ENCODE data around the gene HMCES.
"Not testable (repeated sequence)": the region's sequence is repeated elsewhere in the genome, so short reads cannot be mapped to it uniquely, and the experiment has no call there.

The HMCES gene

DNA sequence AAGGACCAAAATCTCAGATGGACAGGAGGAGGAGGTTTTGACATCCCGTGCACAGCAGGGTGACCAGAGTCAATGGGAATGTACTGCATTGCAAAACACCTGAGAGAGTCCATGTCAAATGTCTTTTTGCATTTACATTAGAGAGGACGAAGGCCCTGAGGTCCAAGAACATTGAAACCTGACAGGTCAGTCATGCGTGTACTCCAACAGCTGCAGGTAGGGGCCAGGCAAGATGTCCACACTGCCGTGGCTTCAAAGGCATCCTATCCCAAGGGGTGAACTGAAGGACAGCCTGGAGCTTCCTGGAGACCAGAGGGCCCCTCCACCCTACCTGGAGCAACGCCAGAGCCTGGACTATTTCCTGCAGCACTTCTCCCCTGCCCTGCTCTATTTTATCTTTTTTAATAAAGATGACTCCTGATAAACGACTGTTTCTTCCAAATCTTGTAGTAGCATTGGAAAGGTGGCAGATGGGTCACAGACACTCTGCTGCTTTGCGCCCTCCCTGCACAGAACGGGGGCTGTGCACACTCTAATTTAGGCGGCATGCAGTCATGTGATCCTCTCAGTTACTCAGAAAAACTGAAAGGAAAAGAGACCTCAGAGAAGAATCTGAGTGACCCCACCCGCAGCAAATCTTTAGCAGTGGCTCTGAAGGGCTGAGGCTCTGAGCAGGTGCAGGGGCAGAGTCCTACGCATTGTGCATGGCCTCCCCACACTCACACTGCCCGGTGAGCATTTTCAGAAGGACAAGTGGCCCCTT is 68.2 kb downstream of the HMCES start:
- no peak for DNase-seq (ENCODE audit: low read depth, low spot score)

DNA sequence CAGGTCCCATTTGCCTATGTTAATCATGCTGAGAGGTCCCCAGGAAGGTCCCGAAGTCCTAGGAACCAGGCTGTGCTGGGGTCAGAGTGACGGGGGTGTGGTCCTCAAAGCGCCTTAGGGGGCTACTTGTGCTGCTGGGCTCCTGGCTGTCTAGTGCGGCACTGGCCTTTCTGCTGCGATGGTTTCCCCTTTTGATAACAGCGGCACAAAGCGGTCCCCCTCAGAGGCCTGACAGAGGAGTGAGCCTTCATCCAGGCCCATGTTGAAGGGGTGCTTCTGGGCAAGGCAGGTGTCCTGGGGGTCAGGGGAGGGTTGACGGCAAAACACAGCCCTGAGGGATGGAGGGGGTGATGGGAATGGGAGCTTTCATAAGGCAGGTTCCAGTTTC is 68.8 kb downstream of the HMCES start:
- DNase-seq (ENCODE audit: low read depth, low spot score) = no peak

DNA sequence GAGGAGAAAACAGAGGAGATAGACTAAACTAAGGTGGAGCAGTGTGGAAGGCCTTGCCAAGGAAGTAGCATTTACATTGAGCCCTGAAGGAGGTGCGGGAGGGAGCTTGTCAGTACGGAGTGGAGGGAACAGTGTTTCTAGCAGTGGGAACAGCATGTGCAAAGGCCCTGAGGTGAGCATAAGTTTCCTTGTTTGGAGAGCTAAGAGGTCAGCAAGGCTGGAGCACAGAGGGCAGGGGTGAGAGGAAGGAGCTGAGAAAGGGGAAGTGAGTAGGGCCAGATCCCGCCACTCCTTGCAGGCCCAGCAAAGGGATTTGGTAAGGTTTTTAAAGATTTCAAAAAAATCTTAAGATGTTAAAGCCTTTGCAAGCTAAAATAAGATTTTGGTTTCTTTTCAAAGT is 70.1 kb downstream of the HMCES start:
- DNase-seq (ENCODE audit: low read depth, low spot score) = no peak

DNA sequence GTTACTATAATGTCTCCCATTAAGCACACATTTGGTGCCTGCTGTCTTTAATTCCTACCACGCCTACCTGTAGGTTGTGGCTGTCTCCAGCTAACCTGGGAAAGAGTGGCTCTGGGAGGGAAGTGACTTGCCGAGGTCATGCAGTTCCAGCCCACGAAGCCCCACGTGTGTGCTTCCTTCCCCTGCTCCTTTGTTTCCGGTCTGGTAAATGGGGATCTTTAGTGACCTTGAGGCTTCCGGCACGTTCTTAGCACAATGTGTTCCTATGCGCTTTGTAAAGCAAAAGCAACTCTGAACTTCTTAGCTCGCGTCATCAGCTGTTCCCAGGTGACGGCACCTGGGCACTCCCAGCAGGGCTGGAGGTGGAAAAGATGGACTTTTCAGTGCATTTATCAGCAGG is 70.5 kb downstream of the HMCES start:
- not testable (repeated sequence) for DNase-seq (ENCODE audit: low read depth, low spot score)

DNA sequence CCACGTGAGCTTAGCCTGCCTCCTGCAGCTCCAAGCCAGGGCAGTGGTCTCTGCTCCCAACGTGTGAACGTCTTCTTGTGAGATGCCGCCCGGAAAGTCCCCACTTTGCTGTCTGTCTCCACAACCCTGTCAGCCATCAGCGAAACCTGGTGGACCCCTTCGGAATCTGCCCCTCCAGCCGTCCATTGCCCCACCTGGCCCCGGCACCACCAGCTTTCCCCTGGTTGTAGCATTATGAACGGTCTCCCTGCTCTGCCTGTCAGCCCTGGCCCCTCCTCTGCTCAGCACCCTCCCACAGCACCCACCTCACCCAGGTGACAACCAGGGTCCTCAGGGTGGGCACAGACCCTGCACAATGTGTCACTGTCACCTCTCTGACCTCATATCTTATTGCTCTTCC is 71.1 kb downstream of the HMCES start:
- no peak for DNase-seq (ENCODE audit: low read depth, low spot score)

DNA sequence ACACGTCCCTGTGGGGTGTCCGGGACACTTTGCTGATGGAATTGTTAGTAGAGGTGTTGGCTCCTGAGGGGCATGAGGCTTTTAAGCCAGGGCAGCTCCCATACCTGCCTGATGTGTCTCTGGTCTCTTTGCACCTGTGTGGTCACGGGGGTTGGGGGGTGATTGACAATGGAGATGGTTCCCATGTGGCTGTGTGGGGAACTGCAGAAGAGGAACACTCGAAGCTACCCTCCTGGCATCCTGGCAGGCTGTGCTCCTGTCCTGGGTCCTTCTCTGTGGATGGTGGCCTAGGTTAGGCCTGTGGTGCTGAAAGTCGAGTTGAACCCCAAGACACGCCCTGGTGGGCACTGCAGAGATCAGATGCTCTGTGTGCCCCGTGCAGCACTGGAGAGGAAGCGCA is 73.4 kb downstream of the HMCES start:
- no peak for DNase-seq (ENCODE audit: low read depth, low spot score)

DNA sequence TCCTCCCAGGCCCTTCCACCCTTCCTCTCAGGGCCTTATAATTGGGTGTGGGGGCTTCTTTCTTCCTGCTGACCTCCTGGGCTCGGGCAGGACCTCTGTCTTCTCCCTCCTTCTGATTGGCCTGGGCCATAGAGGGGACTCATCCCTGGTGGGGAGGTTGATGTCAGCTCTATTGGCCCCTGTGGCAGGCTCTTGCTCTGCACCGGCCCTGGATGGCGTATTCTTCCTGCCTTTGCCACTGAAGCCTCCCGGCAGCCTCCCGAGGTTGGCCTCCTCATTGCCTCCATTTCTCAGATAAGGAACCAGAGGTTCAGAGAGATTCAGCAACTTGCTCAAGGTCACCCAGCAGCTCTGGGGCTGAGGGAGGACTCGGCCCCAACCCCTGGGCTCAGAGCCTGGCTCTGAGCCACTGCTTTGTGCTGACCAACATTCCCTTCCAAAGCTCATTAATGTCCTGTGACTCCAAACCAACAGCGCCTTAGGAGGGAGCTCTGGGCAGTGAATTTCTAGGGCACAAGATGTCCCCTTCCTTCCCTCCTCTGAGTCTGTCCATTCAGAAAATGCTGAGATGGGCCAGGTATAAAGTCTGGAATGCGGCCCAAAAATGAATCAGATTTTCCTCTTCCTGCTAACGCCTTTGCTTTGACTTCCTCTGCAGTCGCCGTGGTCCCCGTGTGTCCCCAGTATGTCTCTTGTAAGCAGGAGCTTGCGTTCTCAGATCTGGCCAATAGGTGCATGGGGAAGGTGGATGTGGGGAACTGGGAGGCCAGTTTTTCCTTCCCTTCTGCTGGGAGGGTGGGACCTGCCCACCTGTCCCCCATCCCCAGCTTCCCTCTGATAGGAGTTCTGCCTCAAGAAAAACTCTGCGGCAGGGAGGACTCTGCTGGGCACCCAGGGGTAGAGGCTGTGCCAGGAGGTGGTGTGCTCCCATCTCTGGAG is 74.2 kb downstream of the HMCES start:
- no peak for DNase-seq (ENCODE audit: low read depth, low spot score)

DNA sequence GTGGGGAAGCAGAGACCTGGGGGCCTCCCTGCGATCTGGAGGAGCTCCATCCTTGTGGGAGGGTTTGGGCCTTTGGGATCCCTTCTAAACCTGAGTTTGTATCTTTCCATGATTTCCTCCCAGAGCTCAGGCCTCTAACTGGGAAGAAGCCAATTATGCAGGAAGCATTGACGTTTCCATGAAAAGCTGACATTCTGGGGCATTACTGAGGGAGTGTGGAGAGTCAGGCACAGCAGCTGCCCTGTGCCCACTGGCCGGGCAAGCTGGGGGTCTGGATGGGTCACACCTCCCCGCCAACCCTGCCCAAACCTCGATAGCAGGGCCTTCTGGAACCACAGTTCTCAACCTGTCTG is 74.9 kb downstream of the HMCES start:
- no peak for DNase-seq (ENCODE audit: low read depth, low spot score)

Measured in activated naive CD8-positive, alpha-beta T cell treated with anti-CD3 and anti-CD28 coated beads, Interleukin-2, amount 50 U/mL, for 16 hours (primary cell).